Cardiac fibroblast (primary cell): ENCODE results near the gene AKAP13.

Source experiments
- DNase-seq, 2 donors: peaks; one replicate each; pipeline versions ENCODE4 v3.0.0 to v3.0.0-alpha.2; 2010; ENCODE audit warnings: low read depth in 2 of 2
- H3K4me3 ChIP-seq, 2 donors: replicated peaks in 1 of 2; 1 replicate in 1 of 2; 2 replicates in 1 of 2; pipeline ENCODE4 v1.5.1; 2011; ENCODE audit warnings: low read depth in 2 of 2, low read length in 2 of 2, mild to moderate bottlenecking in 2 of 2, moderate library complexity in 1 of 2
- CTCF ChIP-seq: IDR thresholded peaks from one replicate; pipeline ENCODE4 v1.5.1; 2011; ENCODE audit warnings: low read depth, mild to moderate bottlenecking, low read length, inconsistent platforms

The AKAP13 gene

GRCh38 chr15:85587707-85588411, 207.5 kb downstream of the AKAP13 start:
- peak; percentile 55 to 94 for DNase-seq
- no peak for TF ChIP-seq CTCF
- H3K4me3 ChIP-seq = no peak overlapping the region

- no peak for TF ChIP-seq CTCF
- no peak overlapping the region for H3K4me3 ChIP-seq
- DNase-seq = peak; percentile 75 to 88
These were observed 208.3 kb downstream of the AKAP13 start for GRCh38 chr15:85588677-85589076.

GRCh38 chr15:85589851-85590250, 209.4 kb downstream of the AKAP13 start:
- TF ChIP-seq CTCF = no peak
- H3K4me3 ChIP-seq = no peak overlapping the region
- DNase-seq = peak; percentile 51 to 89

GRCh38 chr15:85591622-85592021, 211.2 kb downstream of the AKAP13 start:
- H3K4me3 ChIP-seq = no peak overlapping the region
- DNase-seq = no peak
- no peak for TF ChIP-seq CTCF

GRCh38 chr15:85592148-85592547, 211.7 kb downstream of the AKAP13 start:
- no peak overlapping the region for H3K4me3 ChIP-seq
- peak; percentile 89 to 92 for DNase-seq
- peak; percentile 29 for TF ChIP-seq CTCF

GRCh38 chr15:85593809-85594445, 213.5 kb downstream of the AKAP13 start:
- DNase-seq = no peak
- H3K4me3 ChIP-seq = no peak overlapping the region
- no peak for TF ChIP-seq CTCF
